ENCODE data around the gene HDGFL2. TPM values are rescaled to one million over a fixed set of nuclear protein-coding genes. Genes with fewer than 3 reads are reported as not detected.

HDGFL2 gene
- total RNA-seq, 1 donor from 2014 or later, result 68.8 TPM

DNA sequence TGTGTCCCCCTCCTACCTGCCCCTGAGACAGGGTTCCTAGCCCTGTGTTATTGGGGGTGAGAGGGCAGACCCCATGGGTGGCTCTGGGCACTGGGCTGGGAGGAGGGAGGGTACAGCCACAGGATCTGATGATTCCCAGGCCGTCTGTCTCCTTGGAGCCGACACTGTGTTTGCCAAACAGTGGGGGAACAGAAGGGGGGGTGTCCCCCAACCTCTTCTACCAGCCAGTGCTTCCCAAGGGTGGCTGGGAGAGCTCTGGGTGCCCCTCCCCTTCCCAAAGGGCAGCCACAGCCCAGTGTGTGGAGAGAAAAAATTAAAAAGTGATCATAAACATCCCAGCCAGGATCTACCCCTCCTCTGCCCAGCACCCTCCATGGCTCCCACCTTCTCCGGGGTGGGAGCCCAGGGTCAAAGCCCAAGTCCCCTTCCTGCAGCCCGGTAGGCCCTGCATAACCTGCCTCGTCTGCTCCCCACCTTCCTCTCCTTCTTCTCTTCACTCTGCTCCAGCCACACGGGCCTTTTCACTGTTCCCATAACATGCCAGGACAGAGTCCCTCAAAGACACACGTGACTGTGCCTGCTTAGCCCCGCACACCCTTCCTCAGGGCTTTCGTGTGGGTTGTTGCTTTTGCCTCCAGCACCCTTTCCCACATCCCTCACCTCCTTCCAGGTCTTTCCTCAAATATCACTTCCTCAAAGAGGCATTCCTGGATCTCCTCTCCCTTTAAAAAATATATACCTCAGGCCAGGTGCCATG, 47.6 kb downstream of the HDGFL2 start:
- Mint-ChIP-seq H3K27ac (ENCODE audit: unreplicated experiment) (no peak overlapping the region), H3K4me3 (ENCODE audit: unreplicated experiment) (no peak overlapping the region), H3K27me3 (ENCODE audit: unreplicated experiment) (no peaks in the 10 kb centered on the region), H3K36me3 (ENCODE audit: unreplicated experiment) (no peaks in the 10 kb centered on the region), H3K9me3 (ENCODE audit: unreplicated experiment) (no peaks in the 10 kb centered on the region), H3K4me1 (ENCODE audit: unreplicated experiment) (peaks cover 5% of the 10 kb centered on the region)
- TF ChIP-seq, protein P1, sequence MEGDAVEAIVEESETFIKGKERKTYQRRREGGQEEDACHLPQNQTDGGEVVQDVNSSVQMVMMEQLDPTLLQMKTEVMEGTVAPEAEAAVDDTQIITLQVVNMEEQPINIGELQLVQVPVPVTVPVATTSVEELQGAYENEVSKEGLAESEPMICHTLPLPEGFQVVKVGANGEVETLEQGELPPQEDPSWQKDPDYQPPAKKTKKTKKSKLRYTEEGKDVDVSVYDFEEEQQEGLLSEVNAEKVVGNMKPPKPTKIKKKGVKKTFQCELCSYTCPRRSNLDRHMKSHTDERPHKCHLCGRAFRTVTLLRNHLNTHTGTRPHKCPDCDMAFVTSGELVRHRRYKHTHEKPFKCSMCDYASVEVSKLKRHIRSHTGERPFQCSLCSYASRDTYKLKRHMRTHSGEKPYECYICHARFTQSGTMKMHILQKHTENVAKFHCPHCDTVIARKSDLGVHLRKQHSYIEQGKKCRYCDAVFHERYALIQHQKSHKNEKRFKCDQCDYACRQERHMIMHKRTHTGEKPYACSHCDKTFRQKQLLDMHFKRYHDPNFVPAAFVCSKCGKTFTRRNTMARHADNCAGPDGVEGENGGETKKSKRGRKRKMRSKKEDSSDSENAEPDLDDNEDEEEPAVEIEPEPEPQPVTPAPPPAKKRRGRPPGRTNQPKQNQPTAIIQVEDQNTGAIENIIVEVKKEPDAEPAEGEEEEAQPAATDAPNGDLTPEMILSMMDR (IDR thresholded peaks at IDR 0.05), result no peak
- DNase-seq (ENCODE audit: extremely low spot score, unreplicated experiment), result no peak

DNA sequence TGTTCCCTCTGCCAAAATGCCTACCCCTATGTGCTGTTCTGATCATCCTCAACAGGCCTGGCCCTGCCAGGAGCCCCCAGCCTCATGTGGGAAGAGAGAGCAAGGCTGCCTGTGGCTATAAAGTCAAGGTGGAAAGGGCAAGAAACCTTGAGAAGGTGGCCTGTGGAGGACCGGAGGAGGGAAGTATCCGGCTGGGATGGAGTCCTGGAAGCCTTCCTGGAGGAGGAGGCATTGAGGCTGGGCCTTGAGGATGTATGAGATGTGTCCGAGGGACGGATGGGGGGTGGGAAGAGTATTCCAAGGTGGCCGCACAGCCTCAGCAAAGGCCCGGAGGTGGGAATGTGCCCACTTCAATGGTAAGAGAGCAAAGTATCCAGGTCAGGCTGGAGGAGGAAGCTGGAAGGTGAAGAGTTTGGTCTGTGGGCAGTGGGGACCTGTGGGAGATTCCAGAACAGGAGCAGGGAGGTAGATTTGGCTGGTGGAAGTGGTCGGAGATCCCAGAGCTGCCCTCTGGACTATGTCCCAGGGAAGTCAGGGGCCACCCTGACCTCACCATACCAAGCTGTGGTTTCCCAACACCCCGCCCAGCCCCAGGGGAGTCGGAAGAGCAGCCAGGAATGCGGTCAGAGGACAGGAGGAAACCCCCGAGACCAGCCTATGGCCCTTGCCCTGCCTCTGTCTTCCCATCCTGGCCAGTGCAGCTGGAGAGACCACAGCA, 49.2 kb downstream of the HDGFL2 start:
- H3K27me3 Mint-ChIP-seq (ENCODE audit: unreplicated experiment), result no peaks in the 10 kb centered on the region
- H3K9me3 Mint-ChIP-seq (ENCODE audit: unreplicated experiment), result no peaks in the 10 kb centered on the region
- no peak for DNase-seq (ENCODE audit: extremely low spot score, unreplicated experiment)
- no peak overlapping the region for H3K4me3 Mint-ChIP-seq (ENCODE audit: unreplicated experiment)
- no peak overlapping the region for H3K27ac Mint-ChIP-seq (ENCODE audit: unreplicated experiment)
- peaks cover 5% of the 10 kb centered on the region for H3K4me1 Mint-ChIP-seq (ENCODE audit: unreplicated experiment)
- H3K36me3 Mint-ChIP-seq (ENCODE audit: unreplicated experiment), result no peaks in the 10 kb centered on the region
- TF ChIP-seq, protein P1 (IDR thresholded peaks at IDR 0.05), result no peak

DNA sequence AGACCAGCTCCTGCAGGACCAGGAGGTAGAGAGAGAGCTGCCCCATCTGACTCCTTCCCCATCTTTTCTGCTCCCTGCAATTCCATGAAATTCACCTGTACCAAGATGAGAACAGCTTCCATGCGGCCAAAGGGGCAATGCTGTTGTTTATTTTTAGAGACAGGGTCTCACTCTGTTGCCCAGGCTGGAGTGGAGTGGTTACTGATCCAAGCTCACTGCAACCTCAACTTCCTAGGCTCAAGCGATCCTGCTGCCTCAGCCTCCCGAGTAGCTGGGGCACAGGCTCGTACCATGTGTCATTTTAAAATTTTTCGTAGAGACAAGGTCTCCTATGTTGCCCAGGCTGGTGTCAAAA, 49.8 kb downstream of the HDGFL2 start:
- Mint-ChIP-seq H3K36me3 (ENCODE audit: unreplicated experiment) (no peaks in the 10 kb centered on the region), H3K27me3 (ENCODE audit: unreplicated experiment) (no peaks in the 10 kb centered on the region), H3K9me3 (ENCODE audit: unreplicated experiment) (no peaks in the 10 kb centered on the region), H3K27ac (ENCODE audit: unreplicated experiment) (no peak overlapping the region), H3K4me3 (ENCODE audit: unreplicated experiment) (no peak overlapping the region), H3K4me1 (ENCODE audit: unreplicated experiment) (peaks cover 5% of the 10 kb centered on the region)
- TF ChIP-seq, protein P1 (IDR thresholded peaks at IDR 0.05), result no peak
- no peak for DNase-seq (ENCODE audit: extremely low spot score, unreplicated experiment)

DNA sequence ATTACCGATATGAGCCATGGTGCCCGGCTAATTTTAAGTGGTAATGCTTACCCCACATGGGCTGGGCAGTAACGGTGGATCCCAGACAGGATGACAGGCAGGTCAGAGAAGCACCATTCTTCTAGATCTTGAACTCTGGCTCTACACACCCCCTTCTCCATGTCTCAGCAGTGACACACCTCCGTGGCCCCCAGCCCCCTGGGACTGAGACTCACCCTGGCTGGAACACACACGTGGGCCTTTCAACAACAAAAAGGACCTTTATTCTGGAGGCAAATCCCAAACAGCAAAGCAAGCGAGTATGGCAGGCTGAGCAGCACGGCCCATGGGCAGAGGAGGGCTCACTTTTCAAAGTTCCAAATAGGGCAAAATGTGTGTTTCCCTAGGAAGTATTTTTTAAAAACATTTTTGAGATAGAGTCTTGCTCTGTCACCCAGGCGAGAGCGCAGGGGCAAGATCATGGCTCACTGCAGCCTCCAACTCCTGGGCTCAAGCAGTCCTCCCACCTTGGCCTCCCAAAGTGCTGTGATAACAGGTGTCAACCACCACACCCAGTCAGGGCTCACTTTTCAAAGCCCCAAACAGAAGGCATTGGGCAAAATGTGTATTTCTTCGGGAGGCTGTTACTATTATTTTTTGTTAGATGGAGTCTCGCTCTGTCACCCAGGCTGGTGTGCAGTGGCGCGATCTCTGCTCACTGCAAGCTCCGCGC, 50.4 kb downstream of the HDGFL2 start:
- Mint-ChIP-seq H3K36me3 (ENCODE audit: unreplicated experiment) (no peaks in the 10 kb centered on the region), H3K9me3 (ENCODE audit: unreplicated experiment) (no peaks in the 10 kb centered on the region), H3K27ac (ENCODE audit: unreplicated experiment) (no peak overlapping the region), H3K4me1 (ENCODE audit: unreplicated experiment) (peaks cover 5% of the 10 kb centered on the region), H3K4me3 (ENCODE audit: unreplicated experiment) (no peak overlapping the region), H3K27me3 (ENCODE audit: unreplicated experiment) (no peaks in the 10 kb centered on the region)
- TF ChIP-seq, protein P1 (IDR thresholded peaks at IDR 0.05), result no peak
- DNase-seq (ENCODE audit: extremely low spot score, unreplicated experiment), result no peak

All from osteocyte (in vitro differentiated cells).